HepG2 (cell line): ENCODE results near the gene YWHAH. TPM values are rescaled to one million over a fixed set of nuclear protein-coding genes. Genes with fewer than 3 reads are reported as not detected.

ENCODE experiments used
- ATAC-seq: fragments of 200-7000 bp; cut with Tn5 transposase; 3 replicates; pipeline ENCODE4 v1.9.1; 2020; ENCODE audit warnings: mild to moderate bottlenecking, moderate library complexity
- BruUV-seq: library from RNA; stranded (reverse); fragments of 400-500 nt; replicated peaks from 2 replicates; lab custom pipeline; 2021; lab: Mats Ljungman, UMichigan
- CTCF ChIA-PET: fragments of 300-600 bp; formaldehyde crosslinking; extraction: SDS; loops from one replicate; lab custom pipeline; 2021; ENCODE audit warnings: low total read pairs, inconsistent platforms, low intra/inter-chr PET ratio; lab: Yijun Ruan, JAX
- POLR2A ChIA-PET: fragments of 350-600 bp; sonication (Branson Sonifier 250); formaldehyde crosslinking; loops from one replicate; lab custom pipeline; 2020; ENCODE audit warnings: antibody characterized with exemption, inconsistent platforms; lab: Yijun Ruan, JAX
- DNase-seq: peaks from one replicate; pipeline ENCODE4 v3.0.0-alpha.2; 2015; ENCODE audit warnings: low spot score
- FAIRE-seq: peaks from 3 replicates; lab custom pipeline; 2011; peaks lifted over from hg19 to GRCh38; lab: Jason Lieb, UNC
- H2AFZ ChIP-seq: one replicate; pipeline ENCODE4 v1.6.1; 2011; ENCODE audit warnings: low read length, inconsistent platforms
- H3K27ac ChIP-seq: fragments of 300-600 bp; 3 replicates; pipeline ENCODE4 v1.8.0; 2011; ENCODE audit warnings: mixed run types, mild to moderate bottlenecking, mixed read lengths, low read length, inconsistent platforms; ENCODE audit not compliant: insufficient read depth; ENCODE audit errors: extremely low read length
- H3K27me3 ChIP-seq, 2 experiments: fragments of 200-600 bp in 1 of 2; 2 replicates in 1 of 2; 3 replicates in 1 of 2; pipeline versions ENCODE4 v1.6.0 to v1.8.0; 2011; ENCODE audit warnings: low read length in 2 of 2, mild to moderate bottlenecking in 2 of 2, moderate library complexity in 2 of 2, inconsistent platforms in 1 of 2; ENCODE audit not compliant: insufficient read depth in 2 of 2, control insufficient read depth in 1 of 2
- H3K36me3 ChIP-seq, 2 experiments: fragments of 200-600 bp in 1 of 2; replicated peaks in 1 of 2; 2 replicates in 1 of 2; 3 replicates in 1 of 2; pipeline versions ENCODE4 v1.5.1 to v1.8.0; 2011; ENCODE audit warnings: low read length in 2 of 2, inconsistent platforms in 1 of 2; ENCODE audit not compliant: insufficient read depth in 2 of 2, control insufficient read depth in 1 of 2
- H3K4me1 ChIP-seq: 2 replicates; pipeline ENCODE4 v1.5.1; 2012; ENCODE audit warnings: low read length, inconsistent platforms; ENCODE audit not compliant: insufficient read depth
- H3K4me2 ChIP-seq: 2 replicates; pipeline ENCODE4 v1.6.0; 2011; ENCODE audit warnings: low read depth, low read length, inconsistent platforms
- H3K4me3 ChIP-seq, 3 experiments: fragments of 200-600 bp in 1 of 3; sonication (generic), shearing (Covaris generic) in 1 of 3; replicated peaks in 1 of 3; 2 replicates each; pipeline ENCODE4 v1.5.1; 2011 to 2016; ENCODE audit warnings: low read length in 3 of 3, inconsistent platforms in 2 of 3, low read depth in 2 of 3, mild to moderate bottlenecking in 2 of 3, control low read depth in 1 of 3, mixed read lengths in 1 of 3; ENCODE audit not compliant: insufficient read depth in 1 of 3
- H3K79me2 ChIP-seq: one replicate; pipeline ENCODE4 v1.6.1; 2011; ENCODE audit warnings: low read length, inconsistent platforms; ENCODE audit not compliant: insufficient read depth
- H3K9ac ChIP-seq: 2 replicates; pipeline ENCODE4 v1.6.0; 2011; ENCODE audit warnings: mild to moderate bottlenecking, low read depth, low read length, inconsistent platforms; ENCODE audit not compliant: insufficient read depth
- H3K9me3 ChIP-seq: 2 replicates; pipeline ENCODE4 v1.5.1; 2012; ENCODE audit warnings: mild to moderate bottlenecking, low read length
- H4K20me1 ChIP-seq: 2 replicates; pipeline ENCODE4 v1.6.0; 2011; ENCODE audit warnings: inconsistent platforms, mild to moderate bottlenecking, low read length, moderate library complexity; ENCODE audit not compliant: insufficient read depth
- BHLHE40 ChIP-seq: IDR thresholded peaks from 2 replicates; pipeline ENCODE4 v1.6.1; 2011; ENCODE audit warnings: low read length, improper control_type of control experiment
- CAMTA2 ChIP-seq: sonication (generic); formaldehyde crosslinking; IDR thresholded peaks from 2 replicates; pipeline ENCODE4 v1.4.0; 2020; ENCODE audit warnings: mild to moderate bottlenecking, missing genetic modification reagents, borderline replicate concordance
- GTF3A ChIP-seq: sonication (generic); formaldehyde crosslinking; conservative IDR thresholded peaks from 2 replicates; pipeline ENCODE4 v1.4.0; 2020; ENCODE audit warnings: mild to moderate bottlenecking, missing genetic modification reagents
- MYPOP ChIP-seq: sonication (generic); formaldehyde crosslinking; IDR thresholded peaks from 2 replicates; pipeline ENCODE4 v1.8.1; 2023; ENCODE audit warnings: mild to moderate bottlenecking, moderate library complexity, missing genetic modification reagents
- NFE2 ChIP-seq: sonication (generic); formaldehyde crosslinking; IDR thresholded peaks from 2 replicates; pipeline ENCODE4 v1.4.0; 2020; ENCODE audit warnings: missing genetic modification reagents
- PLRG1 ChIP-seq: fragments of 450-650 bp; conservative IDR thresholded peaks from 2 replicates; pipeline ENCODE4 v1.6.1; 2016
- PRMT3 ChIP-seq: sonication (generic); formaldehyde crosslinking; IDR thresholded peaks from 2 replicates; pipeline ENCODE4 v1.8.1; 2022; ENCODE audit warnings: low read depth, mild to moderate bottlenecking, moderate library complexity, missing genetic modification reagents, borderline replicate concordance
- SALL2 ChIP-seq: sonication (generic); formaldehyde crosslinking; IDR thresholded peaks from 2 replicates; pipeline ENCODE4 v1.8.1; 2023; ENCODE audit warnings: mild to moderate bottlenecking, missing genetic modification reagents, inconsistent platforms
- THYN1 ChIP-seq: sonication (generic); formaldehyde crosslinking; IDR thresholded peaks from 2 replicates; pipeline ENCODE4 v1.8.1; 2023; ENCODE audit warnings: low read depth, mild to moderate bottlenecking, moderate library complexity, missing genetic modification reagents, borderline replicate concordance
- TRAFD1 ChIP-seq: sonication (generic); formaldehyde crosslinking; IDR thresholded peaks from 2 replicates; pipeline ENCODE4 v1.5.1; 2020; ENCODE audit warnings: missing genetic modification reagents, mild to moderate bottlenecking, borderline replicate concordance
- ZBTB25 ChIP-seq: IDR thresholded peaks from 2 replicates; pipeline ENCODE4 v1.6.1; 2018; ENCODE audit warnings: missing genetic modification reagents
- ZFP36 ChIP-seq: fragments of 150-350 bp; IDR thresholded peaks from 2 replicates; pipeline ENCODE4 v1.6.1; 2018; ENCODE audit warnings: borderline replicate concordance, low read length, low read depth; ENCODE audit not compliant: partially characterized antibody
- ZFP37 ChIP-seq: sonication (generic); formaldehyde crosslinking; IDR thresholded peaks from 2 replicates; pipeline ENCODE4 v1.4.0; 2020; ENCODE audit warnings: missing genetic modification reagents, borderline replicate concordance
- ZKSCAN1 ChIP-seq: fragments of 150-350 bp; IDR thresholded peaks from 2 replicates; pipeline ENCODE4 v1.6.1; 2014; ENCODE audit warnings: low read length
- ZNF615 ChIP-seq: sonication (generic); formaldehyde crosslinking; IDR thresholded peaks from 2 replicates; pipeline ENCODE4 v1.5.0; 2020; ENCODE audit warnings: mild to moderate bottlenecking, missing genetic modification reagents, borderline replicate concordance
- ZNF672 ChIP-seq: sonication (generic); formaldehyde crosslinking; IDR thresholded peaks from 2 replicates; pipeline ENCODE4 v1.8.1; 2022; ENCODE audit warnings: missing genetic modification reagents
- WGBS: methylation state at CpG from one replicate; pipeline ENCODE4 v1.1.6; 2017; ENCODE audit warnings: low lambda C conversion rate; 5-methylcytosine and 5-hydroxymethylcytosine counted together
- in situ Hi-C: cut with HindIII; loops from 2 replicates; pipeline ENCODE4 v1.10.0; 2017; ENCODE audit warnings: low pct_unique_long_range_greater_than_20kb; ENCODE audit not compliant: extremely low pct_ligation_motif_present
- intact Hi-C: fragments of 100-400 bp; cut with micrococcal nuclease; formaldehyde crosslinking; loops from one replicate; pipeline ENCODE4 v1.10.0; 2022; ENCODE audit not compliant: unreplicated experiment
- polyA plus RNA-seq, 8 experiments: library from polyadenylated mRNA; depleted of rRNA in 3 of 8; stranded (reverse) in 7 of 8; unstranded in 1 of 8; fragments of >200 nt; fragmentation: Illumina TruSeq in 4 of 8; extraction: Trizol in 4 of 8; gene quantifications; 2 replicates each; pipeline versions ENCODE4 v1.2.1 to v1.2.3, GENCODE V29; 2011 to 2016; ENCODE audit warnings: low read depth in 4 of 8, missing spikeins in 1 of 8, mixed read lengths in 1 of 8; ENCODE audit not compliant: insufficient read depth in 1 of 8
- total RNA-seq, 5 experiments: library from RNA; depleted of rRNA; stranded (reverse); fragments of >200 nt; fragmentation: Illumina TruSeq; extraction: Trizol; gene quantifications; 2 replicates each; pipeline ENCODE4 v1.2.3, GENCODE V29; 2016; ENCODE audit warnings: low read depth in 1 of 5

YWHAH gene
- total and polyA plus RNA-seq, 2 of the 13 experiments (the other 11 are each of a cell fraction or from before 2014, with no cell fraction given), result 35.6 to 92.7 TPM

- no peak for TF ChIP-seq TRAFD1 (CRISPR knock-in tag)
- no peak for TF ChIP-seq PLRG1
- TF ChIP-seq ZFP37 (CRISPR knock-in tag), result no peak
- TF ChIP-seq MYPOP, result no peak
- no peak for TF ChIP-seq ZNF615 (CRISPR knock-in tag)
- TF ChIP-seq SALL2 (CRISPR knock-in tag), result no peak
Observed at GRCh38 chr22:31899669-31900068, 44.7 kb upstream of the YWHAH start (continued).

GRCh38 chr22:31901388-31902137 lies 42.8 kb upstream of the YWHAH start:
- intact Hi-C loops, result no loop called here
- Histone ChIP-seq H3K9ac (no peak overlapping the region), H3K36me3 (peaks cover 1 to 12% of the 10 kb centered on the region in 2 experiments; a peak in 2 of 5 replicates), H3K27me3 (no peaks in the 10 kb centered on the region; a peak in 1 of 5 replicates), H3K4me2 (no peak overlapping the region), H3K9me3 (no peaks in the 10 kb centered on the region), H3K4me3 (no peak overlapping the region), H3K79me2 (no peaks in the 10 kb centered on the region), H3K27ac (no peak overlapping the region), H3K4me1 (peaks cover 8% of the 10 kb centered on the region), H2AFZ (no peak overlapping the region), H4K20me1 (no peaks in the 10 kb centered on the region)
- POLR2A ChIA-PET, result no interaction called here
- BruUV-seq, result no TSS peak
- DNase-seq (no peak), ATAC-seq (no peak), FAIRE-seq (no peak)
- no peak for TF ChIP-seq ZKSCAN1
- TF ChIP-seq THYN1, result no peak
- TF ChIP-seq GTF3A (CRISPR knock-in tag), result no peak
- TF ChIP-seq ZNF672 (CRISPR knock-in tag), result no peak
- no peak for TF ChIP-seq BHLHE40
- no peak for TF ChIP-seq CAMTA2
- TF ChIP-seq ZFP36, result no peak
- no peak for TF ChIP-seq PRMT3
- no peak for TF ChIP-seq ZBTB25 (CRISPR knock-in tag)
- TF ChIP-seq NFE2 (CRISPR knock-in tag), result no peak
- CTCF ChIA-PET, result no interaction called here
- in situ Hi-C loops, result no loop called here
- WGBS, result 94% methylated on average over 6 of the region's 6 CpGs
